ENCODE data around the gene MCM9.

- no peak for TF ChIP-seq POLR2AphosphoS5 (IDR thresholded peaks at IDR 0.05; ENCODE audit: low read depth, low read length)
- TF ChIP-seq TAF1 (IDR thresholded peaks at IDR 0.05; ENCODE audit: borderline replicate concordance, insufficient read depth, low read length), result no peak
- no peak for TF ChIP-seq SIN3A (IDR thresholded peaks at IDR 0.05; ENCODE audit: borderline replicate concordance, insufficient read depth, low read length)
These were observed 135.1 kb downstream of the MCM9 start for GRCh38 chr6:118799826-118800225.
